GM12891 (cell line): Measurements from ENCODE around the gene SIK3.

ENCODE experiments used
- DNase-seq: peaks from one replicate; pipeline ENCODE4 v3.0.0; 2011; ENCODE audit warnings: low spot score; ENCODE audit not compliant: insufficient read length
- FAIRE-seq: peaks from 2 replicates; lab custom pipeline; 2011; peaks lifted over from hg19 to GRCh38; lab: Jason Lieb, UNC
- PAX5 ChIP-seq: IDR thresholded peaks from 2 replicates; pipeline ENCODE4 v1.6.1; 2011; ENCODE audit warnings: low read length, moderate library complexity, mild to moderate bottlenecking; ENCODE audit not compliant: insufficient read depth, severe bottlenecking
- POLR2A ChIP-seq: IDR thresholded peaks from 2 replicates; pipeline ENCODE4 v1.6.1; 2011; ENCODE audit warnings: low read depth, low read length, control low read depth
- POLR2AphosphoS5 ChIP-seq: IDR thresholded peaks from 2 replicates; pipeline ENCODE4 v1.6.1; 2011; ENCODE audit warnings: low read depth, low read length, control low read depth
- POU2F2 ChIP-seq: IDR thresholded peaks from 2 replicates; pipeline ENCODE4 v1.6.1; 2011; ENCODE audit warnings: low read depth, mild to moderate bottlenecking, control low read depth, low read length, moderate library complexity
- SPI1 ChIP-seq: IDR thresholded peaks from 2 replicates; pipeline ENCODE4 v1.6.1; 2011; ENCODE audit warnings: low read depth, low read length, control low read depth
- TAF1 ChIP-seq: IDR thresholded peaks from 2 replicates; pipeline ENCODE4 v1.6.1; 2011; ENCODE audit warnings: low read depth, low read length, control low read depth

SIK3 gene

DNA sequence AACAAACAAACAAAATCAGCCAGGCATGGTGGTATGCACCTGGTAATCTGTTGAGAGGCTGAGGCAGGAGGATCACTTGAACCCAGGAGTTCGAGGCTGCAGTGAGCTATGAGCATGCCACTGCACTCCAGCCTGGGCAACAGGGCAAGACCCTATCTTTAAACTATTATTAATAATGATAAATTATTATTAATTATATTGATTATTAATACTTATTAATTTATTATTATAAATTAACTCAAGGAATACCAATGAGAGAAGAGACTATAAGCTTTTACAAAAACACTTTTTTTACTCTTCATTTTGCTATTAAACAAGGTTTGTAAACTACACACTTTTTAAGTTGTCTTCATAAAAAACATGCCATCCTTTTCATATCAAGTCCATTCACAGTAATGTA lies 163.1 kb downstream of the SIK3 start:
- TF ChIP-seq PAX5 (no peak), POU2F2 (no peak), POLR2A (no peak), TAF1 (no peak), SPI1 (no peak), POLR2AphosphoS5 (no peak)
- DNase-seq (no peak), FAIRE-seq (no peak)

- FAIRE-seq (no peak), DNase-seq (no peak)
These were observed 164.3 kb downstream of the SIK3 start for GRCh38 chr11:116933961-116934360.

DNA sequence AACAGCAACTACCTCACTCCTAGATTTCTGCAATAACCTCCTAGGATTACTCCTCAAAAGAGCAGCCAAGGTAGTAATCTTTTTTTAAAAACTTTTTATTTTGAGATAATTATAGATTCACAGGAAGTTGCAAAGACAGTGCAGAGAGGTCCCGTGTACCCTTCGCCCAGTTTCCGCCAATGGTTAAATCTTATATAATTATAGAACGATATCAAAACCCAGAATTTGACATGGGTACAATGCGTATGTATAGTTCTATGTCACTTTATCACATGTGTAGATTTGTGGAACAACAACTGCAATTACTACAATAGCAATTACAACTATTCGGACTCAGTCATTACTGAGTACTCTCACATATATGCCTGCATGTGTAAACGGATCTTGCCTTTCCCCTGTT lies 166.0 kb downstream of the SIK3 start:
- DNase-seq (no peak), FAIRE-seq (peak; percentile 73)
- TF ChIP-seq SPI1 (no peak), POLR2AphosphoS5 (no peak), POU2F2 (no peak), TAF1 (no peak), POLR2A (no peak), PAX5 (no peak)

More at GRCh38 chr11:116933961-116934360, 164.3 kb downstream of the SIK3 start:
- TF ChIP-seq SPI1, result no peak
- TF ChIP-seq POLR2AphosphoS5, result no peak
- no peak for TF ChIP-seq POU2F2
- TF ChIP-seq TAF1, result no peak
- TF ChIP-seq POLR2A, result no peak
- TF ChIP-seq PAX5, result no peak

DNA sequence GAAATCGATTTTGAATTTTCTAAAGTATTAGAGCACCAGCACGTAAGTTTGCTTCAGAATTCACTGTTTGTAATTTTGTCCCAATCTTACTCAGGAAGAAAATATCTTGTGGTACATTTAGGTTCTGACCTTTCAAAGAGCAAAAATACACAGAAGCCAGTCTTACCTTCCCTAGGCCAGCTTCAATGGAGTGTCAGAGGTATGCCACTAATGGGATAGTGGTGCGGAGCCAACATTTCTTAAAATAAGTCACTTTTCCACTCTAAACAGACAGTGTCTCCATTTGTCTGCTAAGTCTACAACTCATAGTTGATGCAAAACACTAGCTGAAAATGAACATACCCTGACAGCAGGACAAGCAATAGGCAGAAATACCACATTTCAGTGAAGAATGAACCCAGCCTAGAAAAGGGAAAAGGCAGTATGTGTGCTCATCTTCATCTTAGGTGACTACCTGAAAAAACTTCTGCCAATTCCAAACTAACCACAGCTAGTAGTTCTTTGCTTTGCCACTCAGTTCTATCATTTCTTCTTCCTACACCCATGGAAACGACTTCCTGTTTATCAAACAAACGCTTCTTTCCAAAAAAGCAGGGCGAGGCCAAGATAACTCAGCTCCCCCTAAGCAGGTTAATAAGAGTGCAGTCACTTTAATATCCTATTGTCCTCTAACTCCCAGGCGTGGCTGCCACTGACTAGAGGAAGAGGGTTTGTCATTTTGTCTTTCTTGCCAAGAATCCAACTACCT lies 166.8 kb downstream of the SIK3 start:
- DNase-seq (no peak), FAIRE-seq (peak; percentile 91)

DNA sequence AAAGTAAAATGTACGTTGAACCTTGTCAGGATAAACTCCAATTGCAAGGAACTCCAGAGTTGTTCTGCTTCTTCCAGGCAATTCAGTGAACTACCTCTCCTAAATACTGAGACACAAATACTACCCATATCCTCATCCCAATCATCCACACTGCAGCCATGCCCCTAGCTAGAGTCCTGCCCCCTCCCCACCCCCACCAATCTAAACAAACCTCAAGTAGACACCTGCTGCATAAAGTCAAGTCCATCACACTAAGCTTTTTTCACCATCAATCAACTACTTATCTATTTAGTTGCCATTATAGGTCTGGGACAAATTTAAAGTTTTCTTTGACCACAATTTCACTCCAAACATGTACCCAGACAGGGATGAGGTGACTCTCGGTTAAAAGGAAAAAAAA lies 167.6 kb downstream of the SIK3 start:
- TF ChIP-seq SPI1 (no peak), TAF1 (no peak), POLR2A (no peak), POU2F2 (no peak), PAX5 (no peak), POLR2AphosphoS5 (no peak)

More for the DNA sequence above, 166.8 kb downstream of the SIK3 start:
- TF ChIP-seq POU2F2 (no peak), SPI1 (peak; percentile 65)

GRCh38 chr11:116930177-116930576 lies 168.1 kb downstream of the SIK3 start:
- FAIRE-seq, result peak; percentile 95
- no peak for TF ChIP-seq TAF1
- TF ChIP-seq POLR2A, result no peak
- no peak for TF ChIP-seq POU2F2
- no peak for TF ChIP-seq POLR2AphosphoS5
- TF ChIP-seq SPI1, result no peak
- TF ChIP-seq PAX5, result no peak

More for the DNA sequence above, 167.6 kb downstream of the SIK3 start:
- no peak for DNase-seq
- FAIRE-seq, result no peak

GRCh38 chr11:116929414-116930090 lies 168.7 kb downstream of the SIK3 start:
- FAIRE-seq (peak; percentile 58), DNase-seq (no peak)
- TF ChIP-seq TAF1 (no peak), POLR2AphosphoS5 (no peak), POU2F2 (no peak), PAX5 (no peak), SPI1 (no peak), POLR2A (no peak)

More at GRCh38 chr11:116930177-116930576, 168.1 kb downstream of the SIK3 start:
- DNase-seq, result no peak

- no peak for TF ChIP-seq PAX5
- TF ChIP-seq POU2F2, result no peak
- TF ChIP-seq POLR2A, result no peak
- no peak for TF ChIP-seq POLR2AphosphoS5
- TF ChIP-seq SPI1, result no peak
- TF ChIP-seq TAF1, result no peak
- FAIRE-seq (peak; percentile 51), DNase-seq (no peak)
These were observed 169.4 kb downstream of the SIK3 start for GRCh38 chr11:116928845-116929244.

- DNase-seq, result peak; percentile 22
- peak; percentile 15 for TF ChIP-seq PAX5
- TF ChIP-seq SPI1, result peak; percentile 71
- no peak for TF ChIP-seq POLR2AphosphoS5
- TF ChIP-seq POLR2A, result no peak
- TF ChIP-seq TAF1, result no peak
- TF ChIP-seq POU2F2, result no peak
- peak; percentile 86 for FAIRE-seq
These were observed 170.0 kb downstream of the SIK3 start for GRCh38 chr11:116928102-116928777.
